HG03378 (cell line): Measurements from ENCODE around the gene ETDB.
"Not testable (repeated sequence)": the region's sequence is repeated elsewhere in the genome, so short reads cannot be mapped to it uniquely, and the experiment has no call there.

Source experiments
- ATAC-seq: cut with Tn5 transposase; IDR thresholded peaks from one replicate; pipeline ENCODE4 v1.9.1; 2021; ENCODE audit warnings: mild to moderate bottlenecking, moderate library complexity; ENCODE audit not compliant: unreplicated experiment

ETDB gene

DNA sequence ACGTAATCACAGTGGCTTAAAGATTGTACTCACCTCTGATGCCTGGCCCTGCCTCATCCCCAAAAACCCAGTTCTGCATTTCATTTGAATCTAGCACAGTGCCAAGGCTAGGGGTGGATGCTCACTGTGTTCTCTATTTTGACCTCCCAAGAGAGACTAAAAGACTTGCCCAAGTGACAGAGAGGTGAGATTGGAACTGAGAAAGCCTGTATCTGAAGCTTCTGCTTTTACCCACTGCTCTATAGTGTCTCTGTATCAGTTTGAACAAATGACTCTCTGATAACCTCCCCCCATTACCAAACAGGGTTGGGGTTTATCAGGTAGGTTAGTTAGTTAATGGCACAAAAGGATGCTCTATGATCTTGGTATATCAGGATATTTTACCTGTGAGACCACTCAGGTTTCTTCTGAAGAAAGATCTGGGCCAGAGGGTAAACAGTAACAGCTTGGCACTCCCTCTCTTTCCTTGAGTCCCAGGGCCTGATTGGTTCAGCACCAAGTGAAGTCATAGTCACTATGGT is at the start of gene ETDB:
ETDB (minus strand) TSS at position 471 of the 521 bp plus-strand sequence. CDS start 1,265 bp downstream, outside the sequence.
- not testable (repeated sequence) for ATAC-seq

- not testable (repeated sequence) for ATAC-seq
Measured at GRCh38 chrX:135169534-135169933, 49.2 kb upstream of the ETDB start.

DNA sequence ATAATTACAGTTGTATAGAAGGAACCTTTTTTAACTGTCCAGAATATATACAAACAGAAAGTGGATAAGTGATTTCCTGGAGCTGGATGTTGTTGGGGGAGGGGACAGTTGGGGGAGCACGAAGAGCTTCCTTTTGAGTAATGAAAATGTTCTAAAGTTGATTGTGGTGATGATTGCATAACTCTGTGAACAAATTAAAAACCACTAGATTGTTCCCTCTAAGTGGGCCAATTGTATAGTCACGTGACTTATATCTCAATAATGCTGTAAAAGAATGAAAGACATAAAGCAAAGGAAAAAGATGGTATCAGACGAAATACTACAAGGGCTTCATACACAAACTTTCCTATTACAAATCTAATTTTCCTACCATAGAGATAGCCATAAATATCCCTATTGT is 48.2 kb upstream of the ETDB start:
- no peak for ATAC-seq

DNA sequence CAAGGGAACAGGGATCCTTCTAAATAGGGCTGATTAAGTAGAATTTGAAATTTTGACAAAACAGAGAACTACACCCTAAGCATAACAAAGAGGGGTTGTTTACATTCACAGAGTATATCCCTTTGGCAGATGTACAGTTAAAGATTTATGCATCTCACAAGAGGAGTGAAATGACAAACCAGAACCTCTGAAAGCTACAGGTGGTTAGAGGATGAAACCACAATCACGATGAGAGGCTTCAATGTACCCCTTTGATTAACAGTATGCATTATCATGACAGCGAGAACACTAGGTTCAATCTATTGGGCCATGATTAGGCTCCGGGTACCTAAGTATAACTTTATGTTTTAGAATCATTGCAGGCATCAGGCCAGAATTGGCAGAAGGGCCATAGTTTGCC is 34.4 kb upstream of the ETDB start:
- ATAC-seq, result not testable (repeated sequence)

DNA sequence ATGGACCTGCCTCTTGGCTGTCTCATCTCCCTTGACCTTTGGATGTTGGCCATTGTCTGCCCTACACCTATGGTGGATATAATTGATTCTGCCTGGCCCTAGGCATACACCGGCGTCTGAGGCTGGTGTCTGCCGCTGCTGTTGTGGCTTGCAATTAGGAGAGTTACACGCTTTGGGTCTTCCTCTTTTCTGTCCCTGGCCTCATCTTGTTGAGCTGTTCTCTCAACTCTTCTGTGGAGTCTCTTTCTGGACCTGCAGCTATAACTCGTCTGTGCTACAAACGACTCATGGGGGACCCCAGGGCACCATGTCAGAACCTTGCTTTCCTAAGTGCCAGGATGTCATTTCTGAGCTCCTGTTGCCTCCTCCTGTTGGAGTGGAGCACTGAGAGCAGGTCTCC is 5.8 kb upstream of the ETDB start:
- ATAC-seq, result not testable (repeated sequence)

- not testable (repeated sequence) for ATAC-seq
Measured at GRCh38 chrX:135116064-135116463, 4.3 kb downstream of the ETDB start.

DNA sequence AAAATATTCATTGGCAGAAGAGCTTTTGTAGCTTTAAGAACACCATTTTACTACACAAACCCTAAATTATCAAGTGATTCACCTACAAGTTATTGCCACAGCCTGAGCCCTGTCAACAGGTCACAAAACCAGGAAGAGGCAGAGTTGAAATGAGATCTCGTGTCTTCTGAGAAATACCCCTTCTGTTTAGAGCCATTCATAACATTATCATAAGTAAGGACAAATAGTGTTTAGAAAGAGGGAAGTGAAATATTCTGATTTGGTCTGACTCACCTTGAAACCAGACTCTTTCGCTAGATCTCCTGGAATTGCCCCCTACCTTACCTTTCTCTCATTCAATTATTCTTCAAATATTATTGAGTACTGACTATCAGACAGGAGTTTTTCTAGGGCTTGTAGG is 5.9 kb downstream of the ETDB start:
- ATAC-seq, result peak; percentile 96

DNA sequence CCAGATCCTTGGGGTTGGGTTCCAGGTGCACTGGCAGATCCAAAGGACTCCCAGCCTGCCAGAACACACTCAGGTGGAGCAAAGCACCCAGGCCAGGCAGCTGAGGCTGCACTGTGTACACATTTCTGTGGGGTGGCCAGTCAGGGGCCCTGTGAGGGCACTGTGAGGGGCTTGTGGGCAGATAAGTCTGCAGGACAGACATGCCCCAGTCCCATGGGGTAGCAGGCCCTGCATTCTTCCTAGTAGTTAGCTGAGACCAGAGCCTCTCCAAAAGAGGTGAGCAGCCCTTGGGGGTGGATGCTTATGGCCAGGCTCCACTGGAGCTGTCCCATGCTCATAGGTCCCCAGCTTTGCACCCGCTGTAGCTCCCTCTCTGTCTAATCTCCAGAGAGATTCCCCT is 7.6 kb downstream of the ETDB start:
- ATAC-seq, result no peak

DNA sequence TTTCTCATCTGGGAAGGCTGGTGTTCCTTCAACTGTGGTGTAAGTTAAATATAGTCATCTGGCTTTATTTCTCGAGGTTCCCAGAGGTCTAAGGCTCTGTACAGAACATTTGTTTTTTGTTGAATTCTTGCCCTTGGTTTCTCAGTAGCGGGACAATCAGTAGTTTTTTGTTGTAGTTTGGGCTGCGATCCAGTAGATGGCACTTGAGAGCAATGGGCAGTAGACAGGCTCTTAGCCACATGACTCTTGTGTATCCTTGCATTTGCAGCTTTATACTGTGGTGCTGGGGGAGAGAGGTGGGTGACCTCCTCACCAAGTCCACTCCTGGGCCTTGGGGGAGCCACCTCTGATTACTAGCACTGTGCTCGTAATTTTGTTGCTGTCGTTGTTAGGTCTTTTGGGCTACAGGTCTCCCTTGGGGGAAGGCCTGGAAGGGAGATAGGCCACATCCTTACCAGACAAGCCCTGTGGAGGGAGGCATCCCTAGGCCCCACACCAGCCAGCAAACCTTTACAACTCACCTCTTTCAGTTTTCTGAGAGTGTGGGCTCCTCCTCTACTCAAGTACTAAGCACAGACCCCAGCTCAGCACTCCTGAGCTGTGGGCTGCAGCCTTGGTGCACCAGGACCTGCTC is 8.1 kb downstream of the ETDB start:
- no peak for ATAC-seq

DNA sequence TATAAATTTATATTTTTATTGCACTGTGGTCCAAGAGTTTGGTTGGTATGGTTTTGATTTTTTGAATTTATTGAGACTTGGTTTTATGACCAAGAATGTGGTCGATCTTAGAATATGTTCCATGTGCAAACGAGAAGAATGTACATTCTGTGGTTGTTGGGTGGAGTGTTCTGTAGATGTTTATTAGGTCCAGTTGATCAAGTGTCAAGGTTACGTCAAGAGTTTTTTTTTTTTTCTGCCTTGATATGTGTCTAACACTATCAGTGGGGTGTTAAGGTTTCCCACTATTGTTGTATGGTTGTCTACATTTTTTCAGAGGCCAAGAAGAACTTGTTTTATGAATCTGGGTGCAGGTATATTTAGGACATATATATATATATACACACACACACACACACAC is 10.8 kb downstream of the ETDB start:
- no peak for ATAC-seq

DNA sequence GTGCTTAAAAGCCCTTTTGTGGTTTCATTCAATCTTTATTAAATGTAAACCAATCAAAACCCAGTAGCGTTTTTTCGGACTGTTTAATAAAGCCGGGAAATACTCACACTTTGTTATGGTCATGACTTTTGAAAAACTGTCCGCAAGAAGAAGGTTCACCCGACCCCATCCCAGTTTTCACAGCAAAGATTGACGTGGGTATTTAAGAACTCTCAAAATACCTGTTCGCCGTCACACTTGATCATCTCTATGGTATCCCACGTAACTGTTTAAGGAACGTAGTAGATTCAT is 20.9 kb downstream of the ETDB start:
- ATAC-seq, result no peak

DNA sequence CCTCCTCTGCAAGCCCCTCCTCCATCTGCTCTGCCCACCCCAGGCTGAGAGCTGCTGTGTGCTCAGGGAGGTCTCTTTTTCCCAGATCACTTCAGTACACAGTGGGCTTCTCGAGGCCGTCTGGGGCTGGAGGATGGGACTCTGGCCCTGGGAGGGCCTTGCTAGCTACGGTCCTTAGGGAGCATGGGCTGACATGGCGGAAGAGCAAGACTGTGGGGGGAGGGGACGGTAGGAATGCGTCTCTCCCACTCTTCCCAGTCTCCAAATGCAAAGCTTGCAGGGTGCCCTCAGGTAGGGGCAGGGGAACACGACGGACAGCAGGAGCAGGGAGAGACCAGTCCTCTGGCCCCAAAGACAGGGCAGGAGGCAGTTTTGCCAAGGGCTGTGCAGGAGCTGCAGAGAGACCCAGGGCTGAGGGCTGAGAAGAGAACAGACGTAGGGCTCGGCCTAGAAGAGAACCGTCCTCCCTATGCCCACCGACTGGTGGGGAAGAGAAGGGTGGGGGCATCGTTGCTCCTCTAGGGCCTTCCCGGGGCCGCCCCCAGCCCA is 23.1 kb downstream of the ETDB start:
- not testable (repeated sequence) for ATAC-seq

- no peak for ATAC-seq
Measured at GRCh38 chrX:135095715-135096114, 24.6 kb downstream of the ETDB start.

DNA sequence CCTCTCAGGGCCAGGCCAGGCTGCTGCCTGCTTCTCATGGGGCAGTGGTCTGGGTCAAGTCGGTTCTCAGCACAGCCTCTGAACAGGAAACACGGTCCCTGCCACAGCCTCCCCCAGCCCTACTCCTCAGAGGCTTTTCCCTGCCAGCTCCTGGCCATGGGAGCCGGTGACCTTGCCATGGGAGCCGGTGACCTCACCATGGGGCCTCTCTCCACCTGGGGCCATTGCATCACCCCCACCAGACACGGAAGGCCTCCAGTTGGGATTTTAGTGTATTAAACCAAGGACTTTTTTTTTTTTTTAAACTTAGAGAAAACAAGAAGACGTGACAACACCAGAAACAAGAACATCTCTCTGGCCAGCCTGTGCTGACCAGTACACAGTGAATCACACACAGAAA is 25.6 kb downstream of the ETDB start:
- ATAC-seq, result no peak

DNA sequence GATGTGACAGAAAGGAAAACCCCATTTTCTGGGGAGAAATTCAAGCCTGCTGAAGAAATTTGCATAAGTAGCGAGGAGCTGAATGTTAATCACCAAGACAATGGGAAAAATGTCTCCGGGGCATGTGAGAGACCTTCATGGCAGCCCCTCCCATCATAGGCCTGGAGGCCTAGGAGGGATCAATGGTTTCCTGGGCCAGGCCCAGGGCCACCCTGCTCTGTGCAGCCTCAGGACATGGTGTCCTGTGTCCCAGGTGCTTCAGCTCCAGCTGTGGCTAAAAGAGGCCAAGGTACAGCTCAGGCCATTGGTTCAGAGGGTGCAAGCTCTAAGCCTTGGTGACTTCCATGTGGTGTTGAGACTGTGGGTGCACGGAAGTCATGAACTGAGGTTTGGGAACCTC is 31.2 kb downstream of the ETDB start:
- no peak for ATAC-seq

- ATAC-seq, result no peak
Measured at GRCh38 chrX:135087867-135088266, 32.5 kb downstream of the ETDB start.

GRCh38 chrX:135086197-135086854 is 34.0 kb downstream of the ETDB start:
- peak; percentile 94 for ATAC-seq

DNA sequence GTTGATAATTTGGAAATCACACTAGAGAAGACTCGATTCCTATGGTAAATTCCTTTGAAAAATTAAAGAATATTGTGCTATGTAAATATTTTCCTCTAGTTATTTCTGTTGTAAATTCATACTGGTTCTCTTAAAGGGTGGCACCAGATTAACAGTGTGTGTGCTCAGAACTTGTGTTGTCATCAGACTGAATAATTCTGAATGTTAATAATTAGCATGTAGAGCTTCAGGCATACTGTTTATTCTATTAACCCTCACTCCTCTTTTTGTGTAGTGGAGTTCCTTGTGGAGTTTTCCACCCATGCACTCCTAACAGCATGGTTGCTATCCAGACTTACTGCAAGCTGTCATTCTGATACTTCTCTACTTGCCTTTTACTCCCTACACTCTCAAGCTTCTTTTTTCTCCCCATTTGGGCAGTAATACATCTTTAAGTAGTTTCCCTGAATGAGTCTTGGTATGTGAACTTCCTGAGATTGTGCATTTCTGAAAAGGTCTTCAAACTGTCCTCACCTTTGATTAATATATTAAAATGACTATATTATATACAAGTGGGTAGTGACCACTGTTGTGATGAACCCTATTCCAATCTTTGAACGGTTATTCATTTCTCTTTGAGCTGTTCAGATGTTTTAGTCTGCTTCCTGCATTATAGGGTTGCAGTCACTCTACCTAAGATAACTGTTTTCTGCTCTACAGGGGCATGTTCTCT is 38.5 kb downstream of the ETDB start:
- ATAC-seq, result no peak
